H9 (cell line): ENCODE measurements around the gene GSTK1. TPM values are rescaled to one million over a fixed set of nuclear protein-coding genes. Genes with fewer than 3 reads are reported as not detected.

ENCODE experiments used
- DNase-seq: peaks from one replicate; pipeline ENCODE4 v3.0.0-alpha.2; 2017
- H2AFZ ChIP-seq: one replicate; pipeline ENCODE4 v1.6.1; 2013; ENCODE audit warnings: mild to moderate bottlenecking, low read length, control low read depth, moderate library complexity
- H2AK5ac ChIP-seq: 2 replicates; pipeline ENCODE4 v1.6.1; 2013; ENCODE audit warnings: low read length, control low read depth, mixed read lengths; ENCODE audit not compliant: insufficient read length
- H2BK120ac ChIP-seq: one replicate; pipeline ENCODE4 v1.6.1; 2013; ENCODE audit warnings: low read depth, mild to moderate bottlenecking, low read length, control low read depth, inconsistent platforms; ENCODE audit not compliant: poor library complexity, severe bottlenecking
- H2BK12ac ChIP-seq: 2 replicates; pipeline ENCODE4 v1.6.1; 2013; ENCODE audit warnings: low read length, control low read depth, mixed read lengths, low read depth; ENCODE audit not compliant: insufficient read length
- H2BK15ac ChIP-seq: 2 replicates; pipeline ENCODE4 v1.6.1; 2013; ENCODE audit warnings: low read depth, low read length, control low read depth
- H2BK20ac ChIP-seq: one replicate; pipeline ENCODE4 v1.6.1; 2013; ENCODE audit warnings: low read depth, mild to moderate bottlenecking, low read length, control low read depth, inconsistent platforms; ENCODE audit not compliant: poor library complexity, severe bottlenecking
- H2BK5ac ChIP-seq: 2 replicates; pipeline ENCODE4 v1.6.1; 2013; ENCODE audit warnings: low read length, control low read depth, mixed read lengths; ENCODE audit not compliant: insufficient read length
- H3K14ac ChIP-seq: 2 replicates; pipeline ENCODE4 v1.6.1; 2013; ENCODE audit warnings: low read length, control low read depth; ENCODE audit not compliant: insufficient read depth
- H3K18ac ChIP-seq: 2 replicates; pipeline ENCODE4 v1.6.1; 2013; ENCODE audit warnings: low read depth, mild to moderate bottlenecking, mixed read lengths, low read length, control low read depth; ENCODE audit not compliant: insufficient read length
- H3K23ac ChIP-seq: 2 replicates; pipeline ENCODE4 v1.6.1; 2013; ENCODE audit warnings: low read length, control low read depth, mixed read lengths, low read depth; ENCODE audit not compliant: insufficient read length
- H3K23me2 ChIP-seq: 2 replicates; pipeline ENCODE4 v1.6.1; 2013; ENCODE audit warnings: low read depth, mild to moderate bottlenecking, mixed read lengths, low read length, control low read depth; ENCODE audit not compliant: insufficient read length, poor library complexity, severe bottlenecking
- H3K27ac ChIP-seq: 2 replicates; pipeline ENCODE4 v1.5.1; 2013; ENCODE audit warnings: low read length, control low read depth, mixed read lengths, low read depth; ENCODE audit not compliant: insufficient read length
- H3K27me3 ChIP-seq: 2 replicates; pipeline ENCODE4 v1.6.1; 2013; ENCODE audit warnings: low read length, control low read depth, inconsistent platforms; ENCODE audit not compliant: insufficient read depth
- H3K4ac ChIP-seq: 2 replicates; pipeline ENCODE4 v1.6.1; 2013; ENCODE audit warnings: low read depth, mild to moderate bottlenecking, control low read depth, inconsistent platforms, low read length, moderate library complexity
- H3K4me1 ChIP-seq: 2 replicates; pipeline ENCODE4 v1.6.1; 2013; ENCODE audit warnings: low read length, control low read depth, inconsistent platforms; ENCODE audit not compliant: insufficient read depth
- H3K4me2 ChIP-seq: 2 replicates; pipeline ENCODE4 v1.6.1; 2013; ENCODE audit warnings: low read length, control low read depth, mixed read lengths; ENCODE audit not compliant: insufficient read length, insufficient read depth
- H3K56ac ChIP-seq: 2 replicates; pipeline ENCODE4 v1.6.1; 2013; ENCODE audit warnings: low read depth, mild to moderate bottlenecking, mixed read lengths, low read length, control low read depth; ENCODE audit not compliant: insufficient read length
- H3K79me1 ChIP-seq: 2 replicates; pipeline ENCODE4 v1.6.1; 2013; ENCODE audit warnings: low read depth, mild to moderate bottlenecking, moderate library complexity, low read length, control low read depth, inconsistent platforms; ENCODE audit not compliant: insufficient read depth, poor library complexity, severe bottlenecking
- H3K79me2 ChIP-seq: 2 replicates; pipeline ENCODE4 v1.6.1; 2013; ENCODE audit warnings: low read length, control low read depth, inconsistent platforms; ENCODE audit not compliant: insufficient read depth
- H3K9ac ChIP-seq: 2 replicates; pipeline ENCODE4 v1.6.1; 2013; ENCODE audit warnings: low read length, control low read depth, mixed read lengths; ENCODE audit not compliant: insufficient read length; ENCODE audit errors: extremely low read depth
- H3K9me3 ChIP-seq: one replicate; pipeline ENCODE4 v1.6.1; 2013; ENCODE audit warnings: low read depth, low read length, inconsistent platforms; ENCODE audit not compliant: control insufficient read depth
- H3T11ph ChIP-seq: one replicate; pipeline ENCODE4 v1.6.1; 2013; ENCODE audit warnings: mild to moderate bottlenecking, low read length, control low read depth, inconsistent platforms
- H4K20me1 ChIP-seq: one replicate; pipeline ENCODE4 v1.6.1; 2013; ENCODE audit not compliant: control insufficient read depth, insufficient read length, insufficient read depth
- H4K5ac ChIP-seq: 2 replicates; pipeline ENCODE4 v1.6.1; 2013; ENCODE audit warnings: low read depth, mild to moderate bottlenecking, mixed read lengths, low read length, control low read depth; ENCODE audit not compliant: insufficient read length
- H4K8ac ChIP-seq: replicated peaks from 2 replicates; pipeline ENCODE4 v1.6.1; 2013; ENCODE audit warnings: low read length, control low read depth, mixed read lengths, low read depth; ENCODE audit not compliant: insufficient read length
- H4K91ac ChIP-seq: 2 replicates; pipeline ENCODE4 v1.6.1; 2013; ENCODE audit warnings: low read depth, mild to moderate bottlenecking, moderate library complexity, mixed read lengths, low read length, control low read depth; ENCODE audit not compliant: insufficient read length
- H3K27ac Mint-ChIP-seq, 3 experiments: 2 replicates in 2 of 3; 3 replicates in 1 of 3; pipeline ENCODE4 v1.8.0; 2020 to 2021; ENCODE audit warnings: mixed read lengths in 3 of 3, mild to moderate bottlenecking in 1 of 3, moderate library complexity in 1 of 3
- H3K27me3 Mint-ChIP-seq: 2 replicates; pipeline ENCODE4 v1.8.0; 2021; ENCODE audit warnings: low read depth, mild to moderate bottlenecking, moderate library complexity, mixed read lengths
- H3K36me3 Mint-ChIP-seq, 3 experiments: 2 replicates in 2 of 3; 3 replicates in 1 of 3; pipeline ENCODE4 v1.8.0; 2020 to 2021; ENCODE audit warnings: low read depth in 3 of 3, mixed read lengths in 3 of 3; ENCODE audit not compliant: insufficient read depth in 1 of 3
- H3K4me1 Mint-ChIP-seq, 2 experiments: 2 replicates each; pipeline ENCODE4 v1.8.0; 2020; ENCODE audit warnings: mixed read lengths in 2 of 2
- H3K4me3 Mint-ChIP-seq, 2 experiments: 2 replicates in 1 of 2; 3 replicates in 1 of 2; pipeline ENCODE4 v1.8.0; 2020 to 2021; ENCODE audit warnings: mild to moderate bottlenecking in 2 of 2, mixed read lengths in 2 of 2, moderate library complexity in 1 of 2
- H3K9me3 Mint-ChIP-seq, 2 experiments: 2 replicates in 1 of 2; 3 replicates in 1 of 2; pipeline ENCODE4 v1.8.0; 2020; ENCODE audit warnings: mild to moderate bottlenecking in 2 of 2, mixed read lengths in 2 of 2, moderate library complexity in 1 of 2
- CTCF ChIP-seq: fragments of 200-600 bp; sonication (generic); conservative IDR thresholded peaks from 3 replicates; pipeline ENCODE4 v1.8.0; 2021; ENCODE audit warnings: antibody characterized with exemption, mild to moderate bottlenecking
- WGBS: extraction: QIAGEN DNeasy Blood & Tissue Kit; methylation state at CpG from one replicate; pipeline ENCODE4 v1.1.7; 2013; ENCODE audit warnings: missing lambda C conversion rate, low lambda C conversion rate, mixed read lengths; ENCODE audit not compliant: insufficient read length; ENCODE audit errors: extremely low coverage; 5-methylcytosine and 5-hydroxymethylcytosine counted together
- total RNA-seq: library from RNA; stranded (reverse); gene quantifications from 2 replicates; pipeline ENCODE4 v1.2.1, GENCODE V29; 2021

GSTK1 gene
- total RNA-seq, 1 experiment from 2014 or later, result 36.1 TPM

- Histone ChIP-seq H3K23ac (no peak overlapping the region), H3K79me2 (peaks cover 16% of the 10 kb centered on the region; the same call in 1 of the 2 replicates), H2BK20ac (no peak overlapping the region), H4K5ac (peak overlapping the region; percentile 17), H2BK15ac (no peak overlapping the region), H3K9me3 (peaks cover 10% of the 10 kb centered on the region), H2AK5ac (no peak overlapping the region), H3K27ac (no peak overlapping the region), H3K27me3 (peaks cover 10% of the 10 kb centered on the region; the same call in 1 of the 2 replicates), H3K56ac (no peak overlapping the region), H3K4me1 (peaks cover 6% of the 10 kb centered on the region; the same call in 1 of the 2 replicates), H3K9ac (peak overlapping the region; percentile 94), H3K14ac (peak overlapping the region; percentile 99; the same call in 1 of the 2 replicates), H2BK120ac (no peak overlapping the region), H3K4me2 (peak overlapping the region; percentile 99), H3K79me1 (no peaks in the 10 kb centered on the region), H3K4ac (no peak overlapping the region), H3T11ph (no peak overlapping the region), H2AFZ (no peak overlapping the region), H4K91ac (no peak overlapping the region), H4K20me1 (no peaks in the 10 kb centered on the region), H3K23me2 (peaks cover 10% of the 10 kb centered on the region), H4K8ac (no peak overlapping the region), H2BK12ac (no peak overlapping the region), H3K18ac (peak overlapping the region; percentile 92), H2BK5ac (no peak overlapping the region)
- no CpG with 5 or more reads among the region's 11 CpGs for WGBS
- H3K27ac Mint-ChIP-seq, result peak overlapping the region; percentile 57 to 96 (median 93); a peak in 6 of 7 replicates
- peaks cover 33% of the 10 kb centered on the region for H3K27me3 Mint-ChIP-seq
- TF ChIP-seq CTCF, result no peak
- DNase-seq, result no peak
- peaks cover 12 to 14% of the 10 kb centered on the region in 2 experiments for H3K9me3 Mint-ChIP-seq
- H3K4me3 Mint-ChIP-seq, result peak overlapping the region; percentile 91 to 95
- H3K36me3 Mint-ChIP-seq, result peaks cover 37 to 57% (median 49%) of the 10 kb centered on the region in 3 experiments
- peaks cover 32 to 35% of the 10 kb centered on the region in 2 experiments for H3K4me1 Mint-ChIP-seq
These were observed 25.6 kb downstream of the GSTK1 start for GRCh38 chr7:143288836-143289235.
